Neuronal stem cell (in vitro differentiated cells): ENCODE results near the gene FRMPD4.

ENCODE experiments used
- DNase-seq: peaks from one replicate; pipeline ENCODE4 v3.0.0-alpha.2; 2013; ENCODE audit warnings: low spot score
- H2AFZ ChIP-seq: one replicate; pipeline ENCODE4 v1.6.1; 2013; ENCODE audit warnings: mild to moderate bottlenecking, low read length, inconsistent platforms
- H2AK5ac ChIP-seq: 2 replicates; pipeline ENCODE4 v1.6.1; 2013; ENCODE audit warnings: low read depth, mild to moderate bottlenecking, inconsistent platforms, low read length, moderate library complexity, mixed read lengths
- H2BK120ac ChIP-seq: 2 replicates; pipeline ENCODE4 v1.6.1; 2013; ENCODE audit warnings: low read depth, mild to moderate bottlenecking, inconsistent platforms, low read length, moderate library complexity, mixed read lengths
- H2BK12ac ChIP-seq: one replicate; pipeline ENCODE4 v1.6.1; 2013; ENCODE audit warnings: low read length, inconsistent platforms
- H2BK15ac ChIP-seq: 2 replicates; pipeline ENCODE4 v1.6.1; 2013; ENCODE audit warnings: mild to moderate bottlenecking, low read length, inconsistent platforms, mixed read lengths
- H2BK5ac ChIP-seq: one replicate; pipeline ENCODE4 v1.6.1; 2013; ENCODE audit warnings: inconsistent platforms, mild to moderate bottlenecking, low read length, moderate library complexity
- H3K14ac ChIP-seq: one replicate; pipeline ENCODE4 v1.6.1; 2013; ENCODE audit warnings: low read length, inconsistent platforms
- H3K18ac ChIP-seq: 2 replicates; pipeline ENCODE4 v1.6.1; 2013; ENCODE audit warnings: low read length, inconsistent platforms
- H3K23ac ChIP-seq: 2 replicates; pipeline ENCODE4 v1.6.1; 2013; ENCODE audit warnings: low read depth, mild to moderate bottlenecking, mixed read lengths, low read length, inconsistent platforms; ENCODE audit not compliant: poor library complexity
- H3K27ac ChIP-seq: replicated peaks from 3 replicates; pipeline ENCODE4 v1.5.1; 2013; ENCODE audit warnings: low read length, inconsistent platforms
- H3K27me3 ChIP-seq, 3 experiments: 2 replicates each; pipeline ENCODE4 v1.6.1; 2013; ENCODE audit warnings: low read length in 3 of 3, mild to moderate bottlenecking in 2 of 3, inconsistent platforms in 1 of 3, low read depth in 1 of 3, mixed read lengths in 1 of 3, moderate library complexity in 1 of 3; ENCODE audit not compliant: control insufficient read depth in 3 of 3, insufficient read depth in 3 of 3
- H3K36me3 ChIP-seq, 2 donors: replicated peaks in 1 of 2; 2 replicates each; pipeline ENCODE4 v1.6.1; 2013; ENCODE audit warnings: low read length in 2 of 2; ENCODE audit not compliant: control insufficient read depth in 2 of 2, insufficient read depth in 2 of 2
- H3K4ac ChIP-seq: 2 replicates; pipeline ENCODE4 v1.6.1; 2013; ENCODE audit warnings: inconsistent platforms, mild to moderate bottlenecking, low read length, moderate library complexity
- H3K4me1 ChIP-seq, 2 donors: 1 replicate in 1 of 2; 2 replicates in 1 of 2; pipeline ENCODE4 v1.6.1; 2013; ENCODE audit warnings: low read length in 2 of 2, low read depth in 1 of 2; ENCODE audit not compliant: control insufficient read depth in 2 of 2, insufficient read depth in 1 of 2
- H3K4me2 ChIP-seq: one replicate; pipeline ENCODE4 v1.6.1; 2013; ENCODE audit warnings: mild to moderate bottlenecking, low read length, inconsistent platforms; ENCODE audit not compliant: insufficient read depth, poor library complexity, severe bottlenecking
- H3K4me3 ChIP-seq, 2 donors: 2 replicates each; pipeline ENCODE4 v1.5.1; 2013; ENCODE audit warnings: low read length in 2 of 2, mild to moderate bottlenecking in 2 of 2, inconsistent platforms in 1 of 2, moderate library complexity in 1 of 2
- H3K79me1 ChIP-seq: one replicate; pipeline ENCODE4 v1.6.1; 2013; ENCODE audit warnings: low read depth, mild to moderate bottlenecking, inconsistent platforms, low read length, moderate library complexity
- H3K9ac ChIP-seq: one replicate; pipeline ENCODE4 v1.6.1; 2013; ENCODE audit warnings: mild to moderate bottlenecking, low read depth, low read length, inconsistent platforms; ENCODE audit not compliant: poor library complexity
- H3K9me3 ChIP-seq, 2 donors: replicated peaks in 1 of 2; 2 replicates each; pipeline versions ENCODE3 to v1.6.1; 2013; ENCODE audit warnings: low read length in 2 of 2, mild to moderate bottlenecking in 2 of 2, inconsistent platforms in 1 of 2, low read depth in 1 of 2, mixed read lengths in 1 of 2, moderate library complexity in 1 of 2; ENCODE audit not compliant: control insufficient read depth in 2 of 2, insufficient read depth in 1 of 2
- H4K8ac ChIP-seq: one replicate; pipeline ENCODE4 v1.6.1; 2013; ENCODE audit warnings: low read depth, mild to moderate bottlenecking, inconsistent platforms, low read length, moderate library complexity
- H4K91ac ChIP-seq: one replicate; pipeline ENCODE4 v1.6.1; 2013; ENCODE audit warnings: low read length, low read depth, mild to moderate bottlenecking, inconsistent platforms; ENCODE audit not compliant: poor library complexity
- WGBS, 2 donors: extraction: QIAGEN DNeasy Blood & Tissue Kit; methylation state at CpG; one replicate each; pipeline ENCODE4 v1.1.7; 2013; ENCODE audit warnings: missing lambda C conversion rate in 2 of 2, mixed read lengths in 1 of 2; ENCODE audit not compliant: insufficient read length in 2 of 2, insufficient replicate concordance in 1 of 2; ENCODE audit errors: extremely low coverage in 2 of 2; 5-methylcytosine and 5-hydroxymethylcytosine counted together

FRMPD4 gene

DNA sequence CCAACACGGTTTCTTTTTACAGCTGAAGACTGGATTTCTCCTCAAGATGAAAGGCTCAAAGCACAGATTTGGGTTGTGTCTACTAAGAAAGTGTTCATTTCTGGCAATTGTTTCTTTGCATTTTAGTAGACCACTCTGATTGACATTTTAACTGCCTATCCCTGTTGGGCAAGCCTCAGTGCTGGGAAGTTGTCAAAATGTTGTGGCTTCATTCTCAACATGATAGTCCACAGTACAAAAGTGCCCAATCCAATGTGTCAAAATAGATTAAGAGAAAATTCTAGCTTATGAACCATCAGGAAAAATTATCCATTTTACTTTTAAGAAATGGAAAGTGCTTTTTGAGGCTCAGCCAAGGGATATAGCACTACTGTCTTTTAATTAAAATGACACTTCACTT, 329.0 kb downstream of the FRMPD4 start:
- H2BK5ac ChIP-seq, result no peak overlapping the region
- H3K79me1 ChIP-seq, result no peaks in the 10 kb centered on the region
- H3K4ac ChIP-seq, result no peak overlapping the region
- no peak overlapping the region for H2BK15ac ChIP-seq
- H4K91ac ChIP-seq, result no peak overlapping the region
- H4K8ac ChIP-seq, result no peak overlapping the region
- H3K4me3 ChIP-seq, result no peak overlapping the region
- H3K27me3 ChIP-seq, result no peaks in the 10 kb centered on the region
- no peak overlapping the region for H3K18ac ChIP-seq
- WGBS, 2 donors, result no CpG with 5 or more reads among the region's 1 CpG
- no peaks in the 10 kb centered on the region for H3K9me3 ChIP-seq
- no peak overlapping the region for H2BK12ac ChIP-seq
- H2AK5ac ChIP-seq, result no peak overlapping the region
- H3K23ac ChIP-seq, result no peak overlapping the region
- no peak for DNase-seq
- no peak overlapping the region for H2BK120ac ChIP-seq
- no peak overlapping the region for H2AFZ ChIP-seq
- no peak overlapping the region for H3K27ac ChIP-seq
- no peak overlapping the region for H3K9ac ChIP-seq
- H3K4me2 ChIP-seq, result no peak overlapping the region
- no peaks in the 10 kb centered on the region for H3K4me1 ChIP-seq
- H3K14ac ChIP-seq, result no peak overlapping the region
- no peaks in the 10 kb centered on the region for H3K36me3 ChIP-seq

GRCh38 chrX:12469296-12469695, 331.0 kb downstream of the FRMPD4 start:
- no peak overlapping the region for H2BK15ac ChIP-seq
- H2AK5ac ChIP-seq, result no peak overlapping the region
- no peak overlapping the region for H4K91ac ChIP-seq
- no peak overlapping the region for H3K4me2 ChIP-seq
- WGBS, 2 donors, result no CpG with 5 or more reads among the region's 9 CpGs
- H3K27ac ChIP-seq, result no peak overlapping the region
- no peak for DNase-seq
- no peaks in the 10 kb centered on the region for H3K4me1 ChIP-seq
- no peak overlapping the region for H2BK5ac ChIP-seq
- no peak overlapping the region for H3K14ac ChIP-seq
- no peak overlapping the region for H2BK12ac ChIP-seq
- H3K4me3 ChIP-seq, result no peak overlapping the region
- no peaks in the 10 kb centered on the region for H3K27me3 ChIP-seq
- no peak overlapping the region for H3K23ac ChIP-seq
- H3K18ac ChIP-seq, result no peak overlapping the region
- H3K79me1 ChIP-seq, result no peaks in the 10 kb centered on the region
- H3K4ac ChIP-seq, result no peak overlapping the region
- no peak overlapping the region for H2BK120ac ChIP-seq
- H2AFZ ChIP-seq, result no peak overlapping the region
- H3K9ac ChIP-seq, result no peak overlapping the region
- H3K36me3 ChIP-seq, result no peaks in the 10 kb centered on the region
- H4K8ac ChIP-seq, result no peak overlapping the region
- H3K9me3 ChIP-seq, result no peaks in the 10 kb centered on the region

- H3K23ac ChIP-seq, result no peak overlapping the region
- H2AK5ac ChIP-seq, result no peak overlapping the region
- no peaks in the 10 kb centered on the region for H3K9me3 ChIP-seq
- no peak overlapping the region for H3K4me2 ChIP-seq
- no CpG with 5 or more reads among the region's 2 CpGs for WGBS, 2 donors
- no peaks in the 10 kb centered on the region for H3K4me1 ChIP-seq
- H2BK120ac ChIP-seq, result no peak overlapping the region
- no peak overlapping the region for H3K9ac ChIP-seq
- no peak overlapping the region for H3K27ac ChIP-seq
- H4K8ac ChIP-seq, result no peak overlapping the region
- no peak overlapping the region for H2AFZ ChIP-seq
- H2BK15ac ChIP-seq, result no peak overlapping the region
- no peak overlapping the region for H2BK5ac ChIP-seq
- no peaks in the 10 kb centered on the region for H3K36me3 ChIP-seq
- H3K14ac ChIP-seq, result no peak overlapping the region
- no peak overlapping the region for H4K91ac ChIP-seq
- H3K27me3 ChIP-seq, result no peaks in the 10 kb centered on the region
- no peak overlapping the region for H3K4me3 ChIP-seq
- DNase-seq, result no peak
- no peak overlapping the region for H3K4ac ChIP-seq
- no peaks in the 10 kb centered on the region for H3K79me1 ChIP-seq
- H3K18ac ChIP-seq, result no peak overlapping the region
- H2BK12ac ChIP-seq, result no peak overlapping the region
Measured at GRCh38 chrX:12471061-12471460, 332.8 kb downstream of the FRMPD4 start.

DNA sequence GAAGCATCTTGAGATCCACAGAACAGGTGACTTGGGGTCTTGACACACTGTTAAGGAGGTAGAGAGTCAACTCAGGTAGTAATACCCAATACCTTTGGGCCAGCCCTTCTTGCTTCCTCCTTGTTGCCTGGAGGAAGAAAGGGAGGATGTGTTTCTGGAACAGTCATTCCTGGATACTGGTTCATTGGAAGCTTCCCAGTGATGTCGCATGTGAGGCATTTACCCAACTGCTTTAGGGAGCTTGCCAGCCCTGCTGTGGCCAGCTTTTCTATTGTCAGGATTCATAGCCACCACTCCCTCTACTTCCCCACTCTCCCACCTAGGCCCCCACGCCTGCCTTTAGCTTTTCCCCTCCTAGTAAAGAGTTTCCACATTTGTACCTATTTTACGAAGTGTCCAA, 342.7 kb downstream of the FRMPD4 start:
- no CpG with 5 or more reads among the region's 3 CpGs for WGBS, 2 donors

More for the DNA sequence above, 342.7 kb downstream of the FRMPD4 start:
- no peak overlapping the region for H3K27ac ChIP-seq
- no peak overlapping the region for H3K4me2 ChIP-seq
- DNase-seq, result no peak
- no peaks in the 10 kb centered on the region for H3K79me1 ChIP-seq
- H2BK5ac ChIP-seq, result no peak overlapping the region
- H3K18ac ChIP-seq, result no peak overlapping the region
- no peak overlapping the region for H2BK12ac ChIP-seq
- H4K91ac ChIP-seq, result no peak overlapping the region
- no peak overlapping the region for H3K9ac ChIP-seq
- no peaks in the 10 kb centered on the region for H3K4me1 ChIP-seq
- H2AFZ ChIP-seq, result no peak overlapping the region
- H2AK5ac ChIP-seq, result no peak overlapping the region
- no peaks in the 10 kb centered on the region for H3K9me3 ChIP-seq
- H3K14ac ChIP-seq, result no peak overlapping the region
- H3K23ac ChIP-seq, result no peak overlapping the region
- no peak overlapping the region for H4K8ac ChIP-seq
- H3K4me3 ChIP-seq, result no peak overlapping the region
- H2BK120ac ChIP-seq, result no peak overlapping the region
- H3K4ac ChIP-seq, result no peak overlapping the region
- no peaks in the 10 kb centered on the region for H3K36me3 ChIP-seq
- H2BK15ac ChIP-seq, result no peak overlapping the region
- H3K27me3 ChIP-seq, result no peaks in the 10 kb centered on the region
